Esophagus muscularis mucosa (tissue), 3 donors: ENCODE measurements around the gene MAN1A1.

Experiments used
- CTCF ChIP-seq, 3 experiments: fragments of 200-600 bp in 2 of 3; fragments of 450-650 bp in 1 of 3; sonication (generic) in 2 of 3; IDR thresholded peaks; one replicate each; pipeline ENCODE4 v1.5.1; 2017 to 2019; ENCODE audit warnings: antibody characterized with exemption in 3 of 3, mild to moderate bottlenecking in 2 of 3, moderate library complexity in 1 of 3
- POLR2AphosphoS5 ChIP-seq, 2 donors: sonication (generic); formaldehyde crosslinking; IDR thresholded peaks; one replicate each; pipeline ENCODE4 v1.6.1; 2017; ENCODE audit warnings: antibody characterized with exemption in 2 of 2

- TF ChIP-seq CTCF (IDR thresholded peaks at IDR 0.05) (no peak), POLR2AphosphoS5 (IDR thresholded peaks at IDR 0.05) (no peak)
These were observed 109.1 kb downstream of the MAN1A1 start for GRCh38 chr6:119240257-119241110.
